WTC11 (cell line): ENCODE measurements around the gene FRS3.
"Not testable (repeated sequence)": the region's sequence is repeated elsewhere in the genome, so short reads cannot be mapped to it uniquely, and the experiment has no call there.

ENCODE experiments used
- CTCF ChIP-seq: fragments of 200-600 bp; IDR thresholded peaks from 2 replicates; pipeline ENCODE4 v1.8.0; 2022; ENCODE audit warnings: antibody characterized with exemption
- NFE2L1 ChIP-seq: sonication (generic); formaldehyde crosslinking; IDR thresholded peaks from 2 replicates; pipeline ENCODE4 v1.8.1; 2023; ENCODE audit warnings: missing genetic modification reagents

- not testable (repeated sequence) for TF ChIP-seq CTCF, NFE2L1
These were observed 13.5 kb downstream of the FRS3 start for GRCh38 chr6:41766043-41766664.
